Measurements from ENCODE around the gene OSBPL1A. TPM values are rescaled to one million over a fixed set of nuclear protein-coding genes. Genes with fewer than 3 reads are reported as not detected.
"Not testable (repeated sequence)": the region's sequence is repeated elsewhere in the genome, so short reads cannot be mapped to it uniquely, and the experiment has no call there.

The OSBPL1A gene
- total RNA-seq, 1 experiment from 2014 or later, result 21.5 TPM

- ChIA-PET POLR2A (no interaction called here), CTCF (interaction anchor here (0.8 to 3.7 kb wide), 2 partner anchors 21 to 52 kb away, joined by 3 to 31 read pairs; no protein-coding TSS in a partner anchor)
- Mint-ChIP-seq H3K9me3 (ENCODE audit: unreplicated experiment) (no peaks in the 10 kb centered on the region), H3K27me3 (ENCODE audit: insufficient read depth, unreplicated experiment) (no peaks in the 10 kb centered on the region), H3K4me3 (ENCODE audit: unreplicated experiment) (no peak overlapping the region), H3K4me1 (ENCODE audit: insufficient read depth, unreplicated experiment) (peaks cover 6% of the 10 kb centered on the region), H3K27ac (ENCODE audit: low read depth, unreplicated experiment) (peak overlapping the region; percentile 70), H3K36me3 (ENCODE audit: insufficient read depth, unreplicated experiment) (peaks cover 9% of the 10 kb centered on the region)
- TF ChIP-seq CTCF (IDR thresholded peaks at IDR 0.05; ENCODE audit: unreplicated experiment), result no peak
- intact Hi-C loops (cut with micrococcal nuclease), result no loop called here
- DNase-seq (ENCODE audit: unreplicated experiment), result no peak
- BruUV-seq (replicated peaks), result no TSS peak
These were observed 16.5 kb downstream of the OSBPL1A start for GRCh38 chr18:24381126-24381525.

- Mint-ChIP-seq H3K9me3 (ENCODE audit: unreplicated experiment) (no peaks in the 10 kb centered on the region), H3K27me3 (ENCODE audit: insufficient read depth, unreplicated experiment) (no peaks in the 10 kb centered on the region), H3K4me3 (ENCODE audit: unreplicated experiment) (no peak overlapping the region), H3K27ac (ENCODE audit: low read depth, unreplicated experiment) (no peak overlapping the region), H3K4me1 (ENCODE audit: insufficient read depth, unreplicated experiment) (peaks cover 6% of the 10 kb centered on the region), H3K36me3 (ENCODE audit: insufficient read depth, unreplicated experiment) (peaks cover 14% of the 10 kb centered on the region)
- BruUV-seq (replicated peaks), result no TSS peak
- POLR2A ChIA-PET, result interaction anchor here (1.9 kb wide), 1 partner anchor 17 kb away, joined by 8 read pairs; the partner anchor contains the start of gene OSBPL1A
- intact Hi-C loops (cut with micrococcal nuclease), result no loop called here
- CTCF ChIA-PET, result interaction anchor here (0.8 to 3.7 kb wide), 4 partner anchors 16 to 53 kb away, joined by 3 to 31 read pairs (median 4); partner anchors contain the start of gene OSBPL1A
- TF ChIP-seq CTCF (IDR thresholded peaks at IDR 0.05; ENCODE audit: unreplicated experiment), result no peak
- no peak for DNase-seq (ENCODE audit: unreplicated experiment)
These were observed 17.4 kb downstream of the OSBPL1A start for GRCh38 chr18:24380163-24380747.

- no peaks in the 10 kb centered on the region for H3K27me3 Mint-ChIP-seq (ENCODE audit: insufficient read depth, unreplicated experiment)
These were observed 19.0 kb downstream of the OSBPL1A start for GRCh38 chr18:24378598-24378997.

GRCh38 chr18:24376531-24376930, 21.1 kb downstream of the OSBPL1A start:
- H3K4me1 Mint-ChIP-seq (ENCODE audit: insufficient read depth, unreplicated experiment); H3K4me3 Mint-ChIP-seq (ENCODE audit: unreplicated experiment); H3K27ac Mint-ChIP-seq (ENCODE audit: low read depth, unreplicated experiment); BruUV-seq (replicated peaks); H3K27me3 Mint-ChIP-seq (ENCODE audit: insufficient read depth, unreplicated experiment); intact Hi-C loops (cut with micrococcal nuclease); H3K9me3 Mint-ChIP-seq (ENCODE audit: unreplicated experiment); DNase-seq (ENCODE audit: unreplicated experiment): not testable (repeated sequence)
- CTCF ChIA-PET, result interaction anchor here (0.7 to 5.5 kb wide), 2 partner anchors 18 to 200 kb away, joined by 3 to 29 read pairs; no protein-coding TSS in a partner anchor
- POLR2A ChIA-PET, result interaction anchor here (1.1 kb wide), 1 partner anchor 9 kb away, joined by 3 read pairs; no protein-coding TSS in a partner anchor
- H3K36me3 Mint-ChIP-seq (ENCODE audit: insufficient read depth, unreplicated experiment), result peaks cover 33% of the 10 kb centered on the region

More at GRCh38 chr18:24378598-24378997, 19.0 kb downstream of the OSBPL1A start:
- intact Hi-C loops (cut with micrococcal nuclease), result no loop called here
- Mint-ChIP-seq H3K36me3 (ENCODE audit: insufficient read depth, unreplicated experiment) (peaks cover 24% of the 10 kb centered on the region), H3K9me3 (ENCODE audit: unreplicated experiment) (no peaks in the 10 kb centered on the region), H3K4me3 (ENCODE audit: unreplicated experiment) (no peak overlapping the region), H3K4me1 (ENCODE audit: insufficient read depth, unreplicated experiment) (peaks cover 2% of the 10 kb centered on the region), H3K27ac (ENCODE audit: low read depth, unreplicated experiment) (no peak overlapping the region)
- POLR2A ChIA-PET, result no interaction called here
- no peak for TF ChIP-seq CTCF (IDR thresholded peaks at IDR 0.05; ENCODE audit: unreplicated experiment)
- CTCF ChIA-PET, result interaction anchor here (5.5 kb wide), 1 partner anchor 20 kb away, joined by 29 read pairs; no protein-coding TSS in a partner anchor
- DNase-seq (ENCODE audit: unreplicated experiment), result no peak
- BruUV-seq (replicated peaks), result no TSS peak

All from MCF 10A (cell line).